HepG2 (cell line): ENCODE measurements around the gene OR10V1. TPM values are rescaled to one million over a fixed set of nuclear protein-coding genes. Genes with fewer than 3 reads are reported as not detected.

Source experiments
- BRCA1 ChIP-seq: sonication (generic); formaldehyde crosslinking; IDR thresholded peaks from 2 replicates; pipeline ENCODE4 v1.4.0; 2020; ENCODE audit warnings: missing genetic modification reagents
- CHD2 ChIP-seq: IDR thresholded peaks from 2 replicates; pipeline ENCODE4 v1.6.1; 2011; ENCODE audit warnings: low read depth, low read length, improper control_type of control experiment
- CREM ChIP-seq, 2 experiments: sonication (generic) in 1 of 2; formaldehyde crosslinking in 1 of 2; IDR thresholded peaks; 2 replicates each; pipeline versions ENCODE4 v1.4.0 to v1.6.1; 2016 to 2020; ENCODE audit warnings: antibody characterized with exemption in 1 of 2, mild to moderate bottlenecking in 1 of 2, missing genetic modification reagents in 1 of 2
- GPN1 ChIP-seq: sonication (generic); formaldehyde crosslinking; IDR thresholded peaks from 2 replicates; pipeline ENCODE4 v1.5.1; 2020; ENCODE audit warnings: missing genetic modification reagents, borderline replicate concordance
- GTF3A ChIP-seq: sonication (generic); formaldehyde crosslinking; conservative IDR thresholded peaks from 2 replicates; pipeline ENCODE4 v1.4.0; 2020; ENCODE audit warnings: mild to moderate bottlenecking, missing genetic modification reagents
- MAFF ChIP-seq: IDR thresholded peaks from 2 replicates; pipeline ENCODE4 v1.6.1; 2011; ENCODE audit warnings: low read depth, low read length, improper control_type of control experiment
- PCBP2 ChIP-seq: fragments of 200-400 bp; formaldehyde crosslinking; optimal IDR thresholded peaks from 2 replicates; pipeline ENCODE3; 2018; ENCODE audit warnings: low read length, low read depth; ENCODE audit not compliant: poor library complexity, severe bottlenecking
- PHF5A ChIP-seq: IDR thresholded peaks from one replicate; pipeline ENCODE4 v1.6.1; 2018; ENCODE audit warnings: low read depth, missing genetic modification reagents; ENCODE audit not compliant: unreplicated experiment
- PTBP1 ChIP-seq: fragments of 200-400 bp; formaldehyde crosslinking; IDR thresholded peaks from 2 replicates; pipeline ENCODE4 v1.6.1; 2018; ENCODE audit warnings: low read length, low read depth; ENCODE audit not compliant: poor library complexity, severe bottlenecking
- REPIN1 ChIP-seq: sonication (generic); formaldehyde crosslinking; IDR thresholded peaks from 2 replicates; pipeline ENCODE4 v1.8.0; 2022; ENCODE audit warnings: missing genetic modification reagents, low read depth, mild to moderate bottlenecking, borderline replicate concordance
- SIN3A ChIP-seq: IDR thresholded peaks from 2 replicates; pipeline ENCODE4 v1.6.1; 2011; ENCODE audit warnings: low read depth, mild to moderate bottlenecking, control low read depth, low read length, borderline replicate concordance
- SP1 ChIP-seq, 2 experiments: fragments of 450-650 bp in 1 of 2; sonication (generic) in 1 of 2; formaldehyde crosslinking in 1 of 2; IDR thresholded peaks; 2 replicates each; pipeline versions ENCODE4 v1.4.0 to v1.6.1; 2016 to 2020; ENCODE audit warnings: missing genetic modification reagents in 1 of 2
- SSRP1 ChIP-seq: IDR thresholded peaks from 2 replicates; pipeline ENCODE4 v1.6.1; 2016; ENCODE audit warnings: control low read depth
- YEATS2 ChIP-seq: sonication (generic); formaldehyde crosslinking; IDR thresholded peaks from 2 replicates; pipeline ENCODE4 v1.4.0; 2020; ENCODE audit warnings: missing genetic modification reagents, borderline replicate concordance
- ZBTB8A ChIP-seq: sonication (generic); formaldehyde crosslinking; IDR thresholded peaks from 2 replicates; pipeline ENCODE4 v1.4.0; 2020; ENCODE audit warnings: mild to moderate bottlenecking, low read depth, missing genetic modification reagents, borderline replicate concordance
- ZNF564 ChIP-seq: sonication (generic); formaldehyde crosslinking; IDR thresholded peaks from 2 replicates; pipeline ENCODE4 v1.8.1; 2023; ENCODE audit warnings: mild to moderate bottlenecking, missing genetic modification reagents
- polyA plus RNA-seq, 8 experiments: library from polyadenylated mRNA; depleted of rRNA in 3 of 8; stranded (reverse) in 7 of 8; unstranded in 1 of 8; fragments of >200 nt; fragmentation: Illumina TruSeq in 4 of 8; extraction: Trizol in 4 of 8; gene quantifications; 2 replicates each; pipeline versions ENCODE4 v1.2.1 to v1.2.3, GENCODE V29; 2011 to 2016; ENCODE audit warnings: low read depth in 4 of 8, missing spikeins in 1 of 8, mixed read lengths in 1 of 8; ENCODE audit not compliant: insufficient read depth in 1 of 8
- total RNA-seq, 5 experiments: library from RNA; depleted of rRNA; stranded (reverse); fragments of >200 nt; fragmentation: Illumina TruSeq; extraction: Trizol; gene quantifications; 2 replicates each; pipeline ENCODE4 v1.2.3, GENCODE V29; 2016; ENCODE audit warnings: low read depth in 1 of 5
- TF ChIP-seq, protein P1 (sequence below): sonication (generic); formaldehyde crosslinking; IDR thresholded peaks from 2 replicates; pipeline ENCODE4 v1.4.0; 2020; ENCODE audit warnings: mild to moderate bottlenecking, missing genetic modification reagents
- TF ChIP-seq, protein P2 (sequence below): sonication (generic); formaldehyde crosslinking; IDR thresholded peaks from 2 replicates; pipeline ENCODE4 v1.4.0; 2020; ENCODE audit warnings: missing genetic modification reagents
- TF ChIP-seq, protein P3 (sequence below): sonication (generic); formaldehyde crosslinking; IDR thresholded peaks from 2 replicates; pipeline ENCODE4 v1.9.0; 2021; ENCODE audit warnings: missing genetic modification reagents, mild to moderate bottlenecking, borderline replicate concordance
- TF ChIP-seq, protein P4 (sequence below): sonication (generic); formaldehyde crosslinking; IDR thresholded peaks from 2 replicates; pipeline ENCODE4 v1.4.0; 2020; ENCODE audit warnings: mild to moderate bottlenecking, missing genetic modification reagents

Gene OR10V1
- total and polyA plus RNA-seq, 2 of the 13 experiments (the other 11 are each of a cell fraction or from before 2014, with no cell fraction given), result not detected

DNA sequence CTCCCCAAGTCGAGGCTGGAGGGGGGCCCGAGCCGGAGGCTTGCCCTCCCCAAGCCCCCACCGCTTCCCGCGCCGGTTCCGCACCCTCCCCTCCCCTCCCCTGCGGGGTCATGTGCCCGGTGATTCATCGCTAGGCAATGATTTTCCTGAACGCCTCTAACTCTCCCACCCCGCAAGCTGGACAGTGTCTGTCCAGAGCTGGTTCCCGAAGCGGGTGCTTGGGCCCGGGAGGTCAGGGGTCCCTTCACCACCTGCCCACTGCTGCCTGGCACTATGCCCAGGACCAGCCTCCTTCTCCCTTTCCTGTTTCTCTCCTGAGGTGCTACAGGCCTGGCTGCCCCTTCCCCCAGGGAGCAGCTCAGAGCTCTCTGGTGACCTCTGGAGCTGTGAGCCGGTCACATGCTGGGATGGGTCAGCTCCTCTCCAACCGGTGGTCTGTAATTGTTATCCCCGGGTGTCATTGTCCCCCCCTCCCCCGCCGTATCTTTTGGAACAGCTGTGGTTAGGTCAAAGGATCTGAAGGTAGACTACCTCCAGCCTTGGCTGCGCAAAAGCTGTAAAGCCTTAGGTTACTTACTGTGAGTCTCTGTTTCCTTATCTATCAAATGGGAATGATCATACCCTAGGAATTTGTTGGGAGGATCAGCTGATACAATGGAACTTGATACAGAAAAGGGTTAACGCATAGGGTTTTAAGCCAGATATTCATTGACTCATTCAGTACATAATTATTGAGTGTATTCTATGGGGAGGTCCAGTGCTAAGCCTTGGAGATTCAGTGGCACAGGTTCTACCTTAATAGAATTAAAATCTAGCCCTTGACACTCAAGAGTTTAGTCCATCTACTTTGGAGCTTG, 42.3 kb upstream of the OR10V1 start (continued):
- TF ChIP-seq, protein P1, sequence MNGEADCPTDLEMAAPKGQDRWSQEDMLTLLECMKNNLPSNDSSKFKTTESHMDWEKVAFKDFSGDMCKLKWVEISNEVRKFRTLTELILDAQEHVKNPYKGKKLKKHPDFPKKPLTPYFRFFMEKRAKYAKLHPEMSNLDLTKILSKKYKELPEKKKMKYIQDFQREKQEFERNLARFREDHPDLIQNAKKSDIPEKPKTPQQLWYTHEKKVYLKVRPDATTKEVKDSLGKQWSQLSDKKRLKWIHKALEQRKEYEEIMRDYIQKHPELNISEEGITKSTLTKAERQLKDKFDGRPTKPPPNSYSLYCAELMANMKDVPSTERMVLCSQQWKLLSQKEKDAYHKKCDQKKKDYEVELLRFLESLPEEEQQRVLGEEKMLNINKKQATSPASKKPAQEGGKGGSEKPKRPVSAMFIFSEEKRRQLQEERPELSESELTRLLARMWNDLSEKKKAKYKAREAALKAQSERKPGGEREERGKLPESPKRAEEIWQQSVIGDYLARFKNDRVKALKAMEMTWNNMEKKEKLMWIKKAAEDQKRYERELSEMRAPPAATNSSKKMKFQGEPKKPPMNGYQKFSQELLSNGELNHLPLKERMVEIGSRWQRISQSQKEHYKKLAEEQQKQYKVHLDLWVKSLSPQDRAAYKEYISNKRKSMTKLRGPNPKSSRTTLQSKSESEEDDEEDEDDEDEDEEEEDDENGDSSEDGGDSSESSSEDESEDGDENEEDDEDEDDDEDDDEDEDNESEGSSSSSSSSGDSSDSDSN (CRISPR knock-in tag), result no peak
- TF ChIP-seq GPN1 (CRISPR knock-in tag) (no peak), CHD2 (no peak), ZNF564 (CRISPR knock-in tag) (no peak), PCBP2 (no peak), MAFF (no peak), ZBTB8A (CRISPR knock-in tag) (no peak), REPIN1 (CRISPR knock-in tag) (no peak), GTF3A (CRISPR knock-in tag) (no peak), SSRP1 (CRISPR knock-in tag) (no peak), BRCA1 (CRISPR knock-in tag) (no peak), SP1 (IDR thresholded peaks at IDR 0.05) (no peak), SP1 (CRISPR knock-in tag; IDR thresholded peaks at IDR 0.05) (no peak), CREM (IDR thresholded peaks at IDR 0.05) (no peak), CREM (CRISPR knock-in tag; IDR thresholded peaks at IDR 0.05) (no peak), YEATS2 (no peak), SIN3A (no peak), PTBP1 (no peak), PHF5A (no peak)
- TF ChIP-seq, protein P2, sequence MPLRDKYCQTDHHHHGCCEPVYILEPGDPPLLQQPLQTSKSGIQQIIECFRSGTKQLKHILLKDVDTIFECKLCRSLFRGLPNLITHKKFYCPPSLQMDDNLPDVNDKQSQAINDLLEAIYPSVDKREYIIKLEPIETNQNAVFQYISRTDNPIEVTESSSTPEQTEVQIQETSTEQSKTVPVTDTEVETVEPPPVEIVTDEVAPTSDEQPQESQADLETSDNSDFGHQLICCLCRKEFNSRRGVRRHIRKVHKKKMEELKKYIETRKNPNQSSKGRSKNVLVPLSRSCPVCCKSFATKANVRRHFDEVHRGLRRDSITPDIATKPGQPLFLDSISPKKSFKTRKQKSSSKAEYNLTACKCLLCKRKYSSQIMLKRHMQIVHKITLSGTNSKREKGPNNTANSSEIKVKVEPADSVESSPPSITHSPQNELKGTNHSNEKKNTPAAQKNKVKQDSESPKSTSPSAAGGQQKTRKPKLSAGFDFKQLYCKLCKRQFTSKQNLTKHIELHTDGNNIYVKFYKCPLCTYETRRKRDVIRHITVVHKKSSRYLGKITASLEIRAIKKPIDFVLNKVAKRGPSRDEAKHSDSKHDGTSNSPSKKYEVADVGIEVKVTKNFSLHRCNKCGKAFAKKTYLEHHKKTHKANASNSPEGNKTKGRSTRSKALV, result no peak
- TF ChIP-seq, protein P3, sequence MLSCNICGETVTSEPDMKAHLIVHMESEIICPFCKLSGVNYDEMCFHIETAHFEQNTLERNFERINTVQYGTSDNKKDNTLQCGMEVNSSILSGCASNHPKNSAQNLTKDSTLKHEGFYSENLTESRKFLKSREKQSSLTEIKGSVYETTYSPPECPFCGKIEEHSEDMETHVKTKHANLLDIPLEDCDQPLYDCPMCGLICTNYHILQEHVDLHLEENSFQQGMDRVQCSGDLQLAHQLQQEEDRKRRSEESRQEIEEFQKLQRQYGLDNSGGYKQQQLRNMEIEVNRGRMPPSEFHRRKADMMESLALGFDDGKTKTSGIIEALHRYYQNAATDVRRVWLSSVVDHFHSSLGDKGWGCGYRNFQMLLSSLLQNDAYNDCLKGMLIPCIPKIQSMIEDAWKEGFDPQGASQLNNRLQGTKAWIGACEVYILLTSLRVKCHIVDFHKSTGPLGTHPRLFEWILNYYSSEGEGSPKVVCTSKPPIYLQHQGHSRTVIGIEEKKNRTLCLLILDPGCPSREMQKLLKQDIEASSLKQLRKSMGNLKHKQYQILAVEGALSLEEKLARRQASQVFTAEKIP (CRISPR knock-in tag), result no peak
- TF ChIP-seq, protein P4, sequence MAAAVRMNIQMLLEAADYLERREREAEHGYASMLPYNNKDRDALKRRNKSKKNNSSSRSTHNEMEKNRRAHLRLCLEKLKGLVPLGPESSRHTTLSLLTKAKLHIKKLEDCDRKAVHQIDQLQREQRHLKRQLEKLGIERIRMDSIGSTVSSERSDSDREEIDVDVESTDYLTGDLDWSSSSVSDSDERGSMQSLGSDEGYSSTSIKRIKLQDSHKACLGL, result no peak
